ENCODE results near the gene POM121. TPM values are rescaled to one million over a fixed set of nuclear protein-coding genes. Genes with fewer than 3 reads are reported as not detected.
"Not testable (repeated sequence)": the region's sequence is repeated elsewhere in the genome, so short reads cannot be mapped to it uniquely, and the experiment has no call there.

The POM121 gene
- total RNA-seq, 2 donors from 2014 or later, result 51.6 to 56.0 TPM

GRCh38 chr7:72946130-72946745 lies 21.3 kb downstream of the POM121 start:
- not testable (repeated sequence) for H3K27me3 ChIP-seq (ENCODE audit: control insufficient read depth, insufficient read depth, low read length, poor library complexity, severe bottlenecking); H3K9me3 ChIP-seq (ENCODE audit: control insufficient read depth, low read length); H3K4me3 ChIP-seq (ENCODE audit: low read length); H3K4me1 Mint-ChIP-seq; H3K36me3 ChIP-seq (ENCODE audit: control insufficient read depth, insufficient read depth, low read length); H3K9ac ChIP-seq (ENCODE audit: extremely low read depth, low read length, poor library complexity, severe bottlenecking); H3K9me3 Mint-ChIP-seq; H3K4me1 ChIP-seq (ENCODE audit: control insufficient read depth, insufficient read depth, low read length); H3K27me3 Mint-ChIP-seq (ENCODE audit: insufficient read depth); H3K27ac Mint-ChIP-seq; DNase-seq; H3K27ac ChIP-seq (ENCODE audit: low read depth, low read length); H3K36me3 Mint-ChIP-seq (ENCODE audit: low read depth); H3K4me3 Mint-ChIP-seq
- 89 to 91% methylated on average over 8 to 17 of the region's 22 CpGs for WGBS, 2 experiments (ENCODE audit: insufficient coverage in 1 of 2, insufficient read length in 1 of 2)
- TF ChIP-seq CTCF (conservative IDR thresholded peaks at IDR 0.05), result peak; percentile 68

GRCh38 chr7:72948714-72949113 lies 23.8 kb downstream of the POM121 start:
- not testable (repeated sequence) for H3K27ac Mint-ChIP-seq; H3K36me3 Mint-ChIP-seq (ENCODE audit: low read depth)

GRCh38 chr7:72949276-72949675 lies 24.4 kb downstream of the POM121 start:
- not testable (repeated sequence) for H3K36me3 Mint-ChIP-seq (ENCODE audit: low read depth); H3K27me3 ChIP-seq (ENCODE audit: control insufficient read depth, insufficient read depth, low read length, poor library complexity, severe bottlenecking); H3K36me3 ChIP-seq (ENCODE audit: control insufficient read depth, insufficient read depth, low read length); H3K4me3 ChIP-seq (ENCODE audit: low read length); H3K9me3 Mint-ChIP-seq; DNase-seq; H3K4me3 Mint-ChIP-seq; H3K4me1 ChIP-seq (ENCODE audit: control insufficient read depth, insufficient read depth, low read length); H3K27ac ChIP-seq (ENCODE audit: low read depth, low read length); H3K9ac ChIP-seq (ENCODE audit: extremely low read depth, low read length, poor library complexity, severe bottlenecking); H3K27ac Mint-ChIP-seq; H3K4me1 Mint-ChIP-seq; H3K9me3 ChIP-seq (ENCODE audit: control insufficient read depth, low read length); H3K27me3 Mint-ChIP-seq (ENCODE audit: insufficient read depth)
- WGBS, 2 experiments (ENCODE audit: insufficient coverage in 1 of 2, insufficient read length in 1 of 2), result 97% methylated on average over 8 of the region's 9 CpGs; no CpG with 5 or more reads in 1 of the 2 experiments

More at GRCh38 chr7:72948714-72949113, 23.8 kb downstream of the POM121 start:
- H3K9me3 ChIP-seq (ENCODE audit: control insufficient read depth, low read length); H3K27me3 Mint-ChIP-seq (ENCODE audit: insufficient read depth); H3K27me3 ChIP-seq (ENCODE audit: control insufficient read depth, insufficient read depth, low read length, poor library complexity, severe bottlenecking); H3K27ac ChIP-seq (ENCODE audit: low read depth, low read length); DNase-seq; H3K4me1 ChIP-seq (ENCODE audit: control insufficient read depth, insufficient read depth, low read length); H3K4me3 ChIP-seq (ENCODE audit: low read length); H3K4me1 Mint-ChIP-seq; H3K9ac ChIP-seq (ENCODE audit: extremely low read depth, low read length, poor library complexity, severe bottlenecking); H3K36me3 ChIP-seq (ENCODE audit: control insufficient read depth, insufficient read depth, low read length); H3K4me3 Mint-ChIP-seq; H3K9me3 Mint-ChIP-seq: not testable (repeated sequence)
- WGBS, 2 experiments (ENCODE audit: insufficient coverage in 1 of 2, insufficient read length in 1 of 2), result 99 to 100% methylated on average over 2 to 15 of the region's 23 CpGs

- H3K9ac ChIP-seq (ENCODE audit: extremely low read depth, low read length, poor library complexity, severe bottlenecking); H3K36me3 Mint-ChIP-seq (ENCODE audit: low read depth); H3K9me3 Mint-ChIP-seq; H3K9me3 ChIP-seq (ENCODE audit: control insufficient read depth, low read length); H3K27me3 ChIP-seq (ENCODE audit: control insufficient read depth, insufficient read depth, low read length, poor library complexity, severe bottlenecking); H3K27me3 Mint-ChIP-seq (ENCODE audit: insufficient read depth); H3K27ac Mint-ChIP-seq; H3K36me3 ChIP-seq (ENCODE audit: control insufficient read depth, insufficient read depth, low read length); H3K4me1 ChIP-seq (ENCODE audit: control insufficient read depth, insufficient read depth, low read length); H3K4me1 Mint-ChIP-seq; H3K27ac ChIP-seq (ENCODE audit: low read depth, low read length); H3K4me3 Mint-ChIP-seq; H3K4me3 ChIP-seq (ENCODE audit: low read length); DNase-seq: not testable (repeated sequence)
- WGBS, 2 experiments (ENCODE audit: insufficient coverage in 1 of 2, insufficient read length in 1 of 2), result 97% methylated on average over 3 of the region's 6 CpGs; no CpG with 5 or more reads in 1 of the 2 experiments
These were observed 24.8 kb downstream of the POM121 start for GRCh38 chr7:72949686-72950085.

GRCh38 chr7:72950432-72950831 lies 25.5 kb downstream of the POM121 start:
- H3K36me3 ChIP-seq (ENCODE audit: control insufficient read depth, insufficient read depth, low read length); H3K4me1 Mint-ChIP-seq; H3K9ac ChIP-seq (ENCODE audit: extremely low read depth, low read length, poor library complexity, severe bottlenecking); H3K4me1 ChIP-seq (ENCODE audit: control insufficient read depth, insufficient read depth, low read length); H3K4me3 Mint-ChIP-seq; H3K27ac ChIP-seq (ENCODE audit: low read depth, low read length); H3K27me3 ChIP-seq (ENCODE audit: control insufficient read depth, insufficient read depth, low read length, poor library complexity, severe bottlenecking); H3K36me3 Mint-ChIP-seq (ENCODE audit: low read depth); H3K4me3 ChIP-seq (ENCODE audit: low read length); H3K27me3 Mint-ChIP-seq (ENCODE audit: insufficient read depth); H3K9me3 Mint-ChIP-seq; H3K9me3 ChIP-seq (ENCODE audit: control insufficient read depth, low read length); DNase-seq; H3K27ac Mint-ChIP-seq: not testable (repeated sequence)
- WGBS, 2 experiments (ENCODE audit: insufficient coverage in 1 of 2, insufficient read length in 1 of 2), result no CpG with 5 or more reads among the region's 6 CpGs

GRCh38 chr7:72953901-72954562 lies 29.1 kb downstream of the POM121 start:
- not testable (repeated sequence) for H3K9me3 ChIP-seq (ENCODE audit: control insufficient read depth, low read length); H3K36me3 ChIP-seq (ENCODE audit: control insufficient read depth, insufficient read depth, low read length); H3K36me3 Mint-ChIP-seq (ENCODE audit: low read depth); H3K4me1 ChIP-seq (ENCODE audit: control insufficient read depth, insufficient read depth, low read length); H3K27ac Mint-ChIP-seq; H3K9ac ChIP-seq (ENCODE audit: extremely low read depth, low read length, poor library complexity, severe bottlenecking); DNase-seq; H3K27me3 ChIP-seq (ENCODE audit: control insufficient read depth, insufficient read depth, low read length, poor library complexity, severe bottlenecking); H3K27ac ChIP-seq (ENCODE audit: low read depth, low read length); H3K9me3 Mint-ChIP-seq; H3K4me3 Mint-ChIP-seq; H3K27me3 Mint-ChIP-seq (ENCODE audit: insufficient read depth); H3K4me1 Mint-ChIP-seq
- H3K4me3 ChIP-seq (ENCODE audit: low read length), result peak overlapping the region; percentile 68
- no CpG with 5 or more reads among the region's 43 CpGs for WGBS, 2 experiments (ENCODE audit: insufficient coverage in 1 of 2, insufficient read length in 1 of 2)

All from endodermal cell (in vitro differentiated cells).